Raji (cell line): ENCODE measurements around the gene NEU2.

Source experiments
- POLR2A ChIP-seq: IDR thresholded peaks from 2 replicates; pipeline ENCODE4 v1.6.1; 2011; ENCODE audit warnings: low read depth, low read length, control low read depth; ENCODE audit not compliant: insufficient read depth

NEU2 gene

GRCh38 chr2:233032551-233033320 is at the start of gene NEU2:
Gene NEU2, plus strand, starts transcription at chr2:233032672. Its CDS starts 0 bp downstream, at chr2:233032672.
- TF ChIP-seq POLR2A = no peak

DNA sequence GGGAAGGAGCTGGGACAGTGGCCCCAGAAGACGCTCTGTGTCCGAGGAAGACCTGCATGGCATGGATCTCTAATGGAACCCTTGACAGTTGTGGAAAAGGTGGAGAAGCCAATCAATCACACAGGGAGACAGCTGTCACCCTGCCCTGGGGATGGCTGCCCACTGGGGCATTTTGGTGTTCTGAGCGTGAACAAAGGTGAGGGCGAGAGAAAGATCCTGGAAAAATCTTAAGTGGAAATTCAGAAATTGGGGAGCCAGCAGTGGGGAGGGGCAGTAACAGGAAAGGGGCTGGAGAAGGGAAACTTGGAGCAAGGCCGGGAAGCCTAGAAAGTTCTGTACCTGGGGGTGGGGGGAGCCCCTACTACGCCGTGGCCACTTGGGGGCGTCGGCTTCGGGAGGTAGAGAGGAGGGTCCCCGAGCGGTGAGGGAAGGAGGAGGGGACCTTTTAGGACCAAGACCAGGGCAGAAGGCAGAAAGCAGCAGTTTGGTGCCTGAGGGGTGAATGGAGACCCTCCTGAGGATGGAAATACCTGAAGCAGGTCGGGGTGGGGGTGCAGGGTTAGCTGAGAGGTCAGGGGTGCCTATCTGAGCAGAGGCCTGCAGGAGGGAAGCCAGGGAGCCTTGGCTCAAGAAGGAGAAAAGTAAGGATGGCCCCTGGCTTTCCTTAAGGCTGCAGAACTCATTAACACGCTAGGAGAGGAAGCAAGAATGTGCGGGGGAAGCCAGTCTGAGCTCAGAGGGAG is 49.4 kb upstream of the NEU2 start:
- TF ChIP-seq POLR2A = no peak

DNA sequence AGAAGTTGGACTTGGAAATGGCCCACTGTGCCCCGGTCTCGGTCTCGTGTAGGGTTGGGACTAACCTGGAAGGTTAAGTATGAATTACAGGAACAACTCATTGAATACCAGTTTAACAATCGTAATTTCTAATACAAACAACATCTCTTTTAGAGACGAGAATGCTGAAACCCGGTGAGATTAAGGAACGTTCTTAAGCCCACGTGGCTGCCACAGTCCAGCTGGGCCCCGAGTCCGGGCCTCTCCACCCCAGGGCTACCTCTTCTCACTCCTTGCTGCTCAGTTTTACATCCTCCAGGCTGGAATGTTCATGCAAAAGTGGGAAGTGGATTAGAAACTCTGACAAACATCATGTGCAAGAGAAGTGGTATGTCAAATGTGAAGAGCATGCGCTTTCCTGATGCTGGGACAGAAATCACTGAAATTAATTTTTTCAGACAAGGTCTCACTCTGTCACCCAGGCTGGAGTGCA is 48.8 kb upstream of the NEU2 start:
- no peak for TF ChIP-seq POLR2A

DNA sequence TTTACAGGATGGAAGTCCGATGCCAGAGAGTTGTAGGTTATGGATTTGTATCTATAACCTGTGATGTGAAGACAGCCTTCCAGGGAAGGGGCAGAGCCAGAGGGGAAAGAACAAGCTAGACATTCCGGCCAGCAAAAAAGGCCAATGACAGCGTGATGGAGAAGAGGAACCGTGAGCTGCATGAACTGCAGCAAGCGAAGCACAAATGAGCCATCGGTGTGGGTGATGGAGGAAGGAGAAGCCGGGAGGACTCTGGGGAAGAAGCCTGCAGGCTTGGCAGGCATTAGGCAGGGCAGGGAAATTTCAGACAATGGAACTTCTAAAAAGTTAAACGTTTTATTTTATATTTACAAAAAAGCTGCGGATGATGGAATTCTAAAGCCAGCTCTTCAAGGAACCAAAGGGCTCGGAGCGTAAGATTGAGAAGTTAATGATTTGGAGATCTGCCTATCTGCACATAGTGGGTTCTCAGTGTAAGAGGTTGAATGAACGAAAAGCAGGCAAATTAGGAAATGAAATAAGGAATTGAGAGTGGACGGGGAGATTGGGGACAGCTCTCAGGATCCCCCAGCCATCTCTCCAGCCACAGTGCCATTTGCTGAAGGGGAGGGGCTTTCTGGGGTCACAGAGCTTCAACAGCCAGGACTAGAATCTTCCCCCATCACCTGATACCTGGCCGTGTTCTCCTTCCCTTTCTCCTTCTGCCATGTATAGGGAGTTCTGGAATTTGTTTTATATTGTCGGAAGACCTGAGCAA is 47.8 kb upstream of the NEU2 start:
- TF ChIP-seq POLR2A = no peak

GRCh38 chr2:232986155-232986554 is 46.3 kb upstream of the NEU2 start:
- TF ChIP-seq POLR2A = no peak

- no peak for TF ChIP-seq POLR2A
Observed at GRCh38 chr2:232993231-232993821, 39.1 kb upstream of the NEU2 start.

GRCh38 chr2:232994446-232994845 is 38.0 kb upstream of the NEU2 start:
- no peak for TF ChIP-seq POLR2A

DNA sequence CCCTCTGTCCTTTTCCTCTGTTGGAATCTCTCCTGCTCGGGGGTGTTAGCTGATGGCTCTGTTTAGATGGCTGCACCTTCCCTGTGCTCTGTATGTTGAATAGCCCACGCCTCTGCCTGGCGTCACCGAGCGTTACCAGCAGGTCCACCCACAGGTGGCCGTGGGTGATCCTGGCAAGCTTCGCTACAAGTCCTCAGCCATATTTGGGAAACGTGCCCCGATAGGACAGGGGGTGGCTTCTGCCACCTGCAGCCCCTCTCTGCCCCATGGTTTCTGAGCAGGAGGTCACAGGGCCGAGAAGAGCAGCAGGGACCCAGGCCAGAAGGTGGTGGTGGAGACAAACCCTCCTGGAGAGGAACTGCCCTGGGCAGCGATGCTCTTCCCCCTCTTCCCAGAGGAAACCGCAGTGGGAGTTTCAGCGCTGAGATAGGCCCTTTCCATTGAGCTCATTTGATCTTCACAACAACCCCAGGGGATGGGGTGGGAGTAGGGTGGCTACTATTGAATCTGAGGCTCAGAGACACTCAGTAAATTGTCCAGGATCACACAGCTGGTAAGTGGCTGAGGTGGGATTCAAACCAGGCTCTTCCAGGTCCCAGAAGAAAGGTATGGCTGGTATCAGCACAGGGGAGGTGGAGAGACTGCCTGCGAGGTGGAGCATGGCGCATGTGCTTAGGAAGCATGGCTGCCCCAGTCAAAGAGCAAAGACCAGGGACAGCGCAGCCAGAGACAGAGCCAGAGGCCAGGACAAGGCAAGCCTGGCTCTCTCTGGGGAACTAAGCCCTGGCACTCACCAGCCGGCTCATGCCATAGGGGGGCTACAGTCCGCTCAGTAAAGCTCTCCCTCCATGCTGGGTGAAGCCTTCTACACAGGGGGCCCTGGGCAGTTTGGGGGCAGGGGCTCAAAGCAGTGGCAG is 34.5 kb upstream of the NEU2 start:
- no peak for TF ChIP-seq POLR2A

DNA sequence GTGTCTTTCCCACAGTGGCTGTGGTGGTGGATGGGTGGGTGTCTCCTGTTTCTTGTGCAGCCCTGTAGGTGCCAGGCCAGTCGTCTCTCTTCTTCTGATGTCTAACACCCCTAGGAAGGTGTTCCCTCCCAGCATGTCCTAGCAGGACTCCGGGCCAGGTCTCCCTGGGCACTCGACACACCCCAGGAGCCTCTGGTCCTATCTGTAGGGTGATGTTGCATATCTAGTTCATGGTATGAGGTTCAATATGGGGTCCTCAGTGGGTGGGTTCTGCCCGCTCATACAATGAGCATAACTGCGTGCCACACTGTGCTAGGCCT is 33.8 kb upstream of the NEU2 start:
- no peak for TF ChIP-seq POLR2A

GRCh38 chr2:232999354-232999753 is 33.1 kb upstream of the NEU2 start:
- TF ChIP-seq POLR2A = no peak

DNA sequence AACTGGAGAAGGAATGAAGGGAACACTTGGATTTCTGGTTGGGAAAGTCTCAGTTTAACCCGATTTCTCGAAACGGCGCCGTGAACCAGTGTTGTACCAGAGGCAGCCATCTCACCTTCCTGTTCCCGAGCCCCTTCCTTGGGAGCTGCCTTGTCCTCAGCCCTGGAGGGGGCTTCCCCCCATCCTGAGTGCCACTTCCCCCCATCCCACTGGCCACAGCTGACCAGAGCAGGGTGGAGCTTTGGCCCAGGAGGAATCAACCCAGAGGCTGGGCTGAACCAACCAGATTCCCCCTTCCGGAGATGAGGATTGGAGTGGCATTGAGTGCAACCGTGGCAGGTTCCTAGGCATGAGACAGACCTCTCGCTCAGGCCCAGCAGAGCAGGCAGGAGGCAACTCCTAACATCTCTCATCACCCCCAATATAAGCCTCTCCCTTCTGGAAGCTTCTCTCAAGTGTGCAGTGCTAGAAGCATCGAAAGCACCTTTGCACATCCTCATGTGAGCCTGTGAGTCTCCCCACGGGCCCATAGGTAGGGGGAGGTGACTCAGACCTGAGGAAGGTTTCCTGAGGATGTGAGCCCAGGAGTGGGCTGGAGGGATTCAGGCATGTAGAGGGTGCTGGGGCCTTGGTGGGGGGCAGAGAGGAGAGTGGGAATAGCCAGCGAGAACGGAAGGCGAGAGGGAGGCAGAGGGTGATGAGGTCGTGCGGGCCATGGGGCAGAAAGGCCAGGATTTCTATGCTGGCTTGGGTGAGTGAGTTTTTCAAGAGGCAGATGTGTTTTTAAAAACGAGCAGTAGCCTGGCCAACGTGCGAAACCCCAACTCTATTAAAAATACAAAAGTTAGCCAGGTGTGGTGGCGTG is 31.4 kb upstream of the NEU2 start:
- TF ChIP-seq POLR2A = no peak

DNA sequence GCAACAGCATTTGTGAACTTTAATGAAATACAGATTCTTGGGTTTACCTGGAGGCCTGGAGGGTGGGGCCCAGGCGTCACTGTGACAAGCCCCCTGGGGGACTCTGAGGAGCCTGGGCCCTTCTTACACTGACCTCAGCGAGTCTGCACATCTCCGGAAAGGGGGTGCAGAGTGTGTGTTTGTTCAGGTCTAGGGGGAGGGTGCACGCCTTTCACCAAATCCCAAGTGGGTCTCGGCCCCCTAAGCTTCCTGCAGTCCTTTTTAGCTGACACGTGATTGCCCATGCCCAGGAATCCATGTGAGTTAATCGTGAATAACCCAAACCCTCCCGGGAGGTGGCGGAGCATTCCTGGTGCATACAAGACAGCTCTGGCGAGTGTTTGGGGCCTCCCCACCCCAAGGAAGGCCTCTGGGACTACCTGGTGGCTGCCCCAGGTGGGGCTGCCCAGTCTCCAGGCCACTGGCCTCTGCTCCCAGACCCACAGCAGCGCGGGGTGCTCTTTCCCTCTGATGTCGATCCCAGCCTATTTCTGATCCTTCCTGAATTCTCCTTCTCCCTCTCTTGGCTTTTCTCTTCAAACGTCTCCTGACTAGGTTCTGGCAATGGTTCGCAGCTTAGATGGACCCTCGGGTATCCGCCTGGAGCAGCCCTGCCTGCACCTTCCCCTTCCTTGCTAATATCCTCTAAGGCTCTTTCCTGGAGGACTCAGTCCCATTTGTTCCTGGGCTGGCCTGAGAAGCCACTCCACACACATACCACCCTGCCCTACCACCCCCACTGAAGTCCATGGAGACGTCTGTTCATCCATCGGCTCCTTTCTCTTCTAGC is 29.4 kb upstream of the NEU2 start:
- no peak for TF ChIP-seq POLR2A
